HEK293T (cell line): ENCODE data around the gene CALR3.

Source experiments
- CTCF ChIA-PET: fragments of 350-600 bp; formaldehyde crosslinking; extraction: SDS; loops from one replicate; lab custom pipeline; 2021; ENCODE audit warnings: antibody characterized with exemption, inconsistent platforms; lab: Yijun Ruan, JAX
- POLR2A ChIA-PET: fragments of 350-600 bp; formaldehyde crosslinking; extraction: SDS; loops from one replicate; lab custom pipeline; 2020; ENCODE audit warnings: antibody characterized with exemption, inconsistent platforms; lab: Yijun Ruan, JAX
- DNase-seq: peaks from one replicate; pipeline ENCODE4 v3.0.0; 2012; ENCODE audit warnings: mixed read lengths; ENCODE audit errors: extremely low spot score
- ARNT ChIP-seq: fragments of 450-650 bp; IDR thresholded peaks from 2 replicates; pipeline ENCODE4 v1.6.1; 2017; ENCODE audit warnings: mild to moderate bottlenecking
- BHLHE40 ChIP-seq: fragments of 450-650 bp; IDR thresholded peaks from 2 replicates; pipeline ENCODE4 v1.6.1; 2016; ENCODE audit warnings: mild to moderate bottlenecking, moderate library complexity, borderline replicate concordance
- CTBP1 ChIP-seq: fragments of 450-650 bp; IDR thresholded peaks from 2 replicates; pipeline ENCODE4 v1.6.1; 2016; ENCODE audit warnings: borderline replicate concordance
- ELF4 ChIP-seq: fragments of 450-650 bp; IDR thresholded peaks from 2 replicates; pipeline ENCODE4 v1.6.1; 2017; ENCODE audit warnings: antibody characterized with exemption
- FOXA1 ChIP-seq: fragments of 450-650 bp; IDR thresholded peaks from 2 replicates; pipeline ENCODE4 v1.6.1; 2016; ENCODE audit warnings: mild to moderate bottlenecking
- FOXK2 ChIP-seq: fragments of 450-650 bp; IDR thresholded peaks from 2 replicates; pipeline ENCODE4 v1.6.1; 2016; ENCODE audit warnings: mild to moderate bottlenecking
- FOXM1 ChIP-seq: fragments of 450-650 bp; IDR thresholded peaks from 2 replicates; pipeline ENCODE4 v1.6.1; 2017; ENCODE audit warnings: mild to moderate bottlenecking, borderline replicate concordance
- HDGF ChIP-seq: fragments of 450-650 bp; IDR thresholded peaks from 2 replicates; pipeline ENCODE4 v1.6.1; 2017; ENCODE audit warnings: antibody characterized with exemption, borderline replicate concordance
- L3MBTL2 ChIP-seq: fragments of 450-650 bp; conservative IDR thresholded peaks from 2 replicates; pipeline ENCODE4 v1.6.1; 2016; ENCODE audit warnings: mild to moderate bottlenecking
- LEF1 ChIP-seq: fragments of 450-650 bp; IDR thresholded peaks from 2 replicates; pipeline ENCODE4 v1.6.1; 2017; ENCODE audit warnings: mild to moderate bottlenecking, borderline replicate concordance
- NFRKB ChIP-seq: fragments of 450-650 bp; IDR thresholded peaks from 2 replicates; pipeline ENCODE4 v1.6.1; 2016; ENCODE audit warnings: mild to moderate bottlenecking, moderate library complexity
- PKNOX1 ChIP-seq: fragments of 450-650 bp; IDR thresholded peaks from 2 replicates; pipeline ENCODE4 v1.6.1; 2016
- SP1 ChIP-seq: fragments of 450-650 bp; IDR thresholded peaks from 2 replicates; pipeline ENCODE4 v1.6.1; 2017
- SUZ12 ChIP-seq: fragments of 450-650 bp; IDR thresholded peaks from 2 replicates; pipeline ENCODE4 v1.6.1; 2016; ENCODE audit warnings: mild to moderate bottlenecking
- TARDBP ChIP-seq: fragments of 450-650 bp; IDR thresholded peaks from 2 replicates; pipeline ENCODE4 v1.6.1; 2016
- ZNF384 ChIP-seq: fragments of 450-650 bp; IDR thresholded peaks from 2 replicates; pipeline ENCODE4 v1.6.1; 2016

Gene CALR3

GRCh38 chr19:16465239-16465638, 30.7 kb downstream of the CALR3 start:
- CTCF ChIA-PET, result no interaction called here
- POLR2A ChIA-PET, result no interaction called here
- no peak for DNase-seq
- TF ChIP-seq LEF1 (no peak), ZNF384 (no peak), BHLHE40 (no peak), SUZ12 (no peak), ELF4 (no peak), PKNOX1 (no peak), L3MBTL2 (no peak), CTBP1 (no peak), ARNT (no peak), FOXK2 (no peak), NFRKB (no peak), SP1 (no peak), TARDBP (no peak), HDGF (no peak), FOXM1 (no peak), FOXA1 (no peak)

DNA sequence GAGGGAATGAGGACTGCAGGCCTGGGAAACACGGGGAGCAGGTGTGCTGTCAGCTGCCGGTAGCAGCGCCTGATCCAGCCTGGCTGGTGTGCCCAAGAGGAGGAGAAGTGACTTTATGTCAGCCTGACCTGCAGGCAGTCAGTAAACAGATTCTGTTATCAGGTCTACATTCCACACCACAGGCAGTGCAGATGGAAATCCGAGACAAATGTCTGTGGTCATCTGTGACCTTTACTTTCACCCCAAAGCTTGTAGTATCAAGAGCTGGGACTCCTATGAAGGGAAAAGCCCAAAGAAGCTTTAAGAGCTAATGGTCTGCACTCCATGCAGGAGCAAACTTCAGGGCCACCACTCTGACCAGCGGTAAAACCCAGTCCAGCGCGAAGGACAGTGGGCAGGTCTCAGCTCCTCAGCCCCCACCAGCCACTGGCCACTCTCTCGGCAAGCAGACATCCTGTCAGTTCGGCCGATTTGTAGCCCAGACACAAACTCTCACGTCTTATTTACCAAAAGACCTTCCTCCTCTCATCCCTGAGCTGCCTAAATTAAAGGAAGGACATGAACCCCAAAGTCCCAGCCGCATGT, 31.9 kb downstream of the CALR3 start:
- POLR2A ChIA-PET, result no interaction called here
- CTCF ChIA-PET, result interaction anchor here (0.7 kb wide), 1 partner anchor 16 kb away, joined by 3 read pairs; no protein-coding TSS in a partner anchor
- no peak for DNase-seq
- no peak for TF ChIP-seq PKNOX1
- no peak for TF ChIP-seq HDGF
- TF ChIP-seq ZNF384, result no peak
- no peak for TF ChIP-seq FOXA1
- TF ChIP-seq SP1, result no peak
- TF ChIP-seq SUZ12, result no peak
- no peak for TF ChIP-seq CTBP1
- no peak for TF ChIP-seq ELF4
- no peak for TF ChIP-seq ARNT
- no peak for TF ChIP-seq BHLHE40
- TF ChIP-seq FOXK2, result no peak
- no peak for TF ChIP-seq TARDBP
- no peak for TF ChIP-seq L3MBTL2
- TF ChIP-seq NFRKB, result no peak
- no peak for TF ChIP-seq FOXM1
- no peak for TF ChIP-seq LEF1

DNA sequence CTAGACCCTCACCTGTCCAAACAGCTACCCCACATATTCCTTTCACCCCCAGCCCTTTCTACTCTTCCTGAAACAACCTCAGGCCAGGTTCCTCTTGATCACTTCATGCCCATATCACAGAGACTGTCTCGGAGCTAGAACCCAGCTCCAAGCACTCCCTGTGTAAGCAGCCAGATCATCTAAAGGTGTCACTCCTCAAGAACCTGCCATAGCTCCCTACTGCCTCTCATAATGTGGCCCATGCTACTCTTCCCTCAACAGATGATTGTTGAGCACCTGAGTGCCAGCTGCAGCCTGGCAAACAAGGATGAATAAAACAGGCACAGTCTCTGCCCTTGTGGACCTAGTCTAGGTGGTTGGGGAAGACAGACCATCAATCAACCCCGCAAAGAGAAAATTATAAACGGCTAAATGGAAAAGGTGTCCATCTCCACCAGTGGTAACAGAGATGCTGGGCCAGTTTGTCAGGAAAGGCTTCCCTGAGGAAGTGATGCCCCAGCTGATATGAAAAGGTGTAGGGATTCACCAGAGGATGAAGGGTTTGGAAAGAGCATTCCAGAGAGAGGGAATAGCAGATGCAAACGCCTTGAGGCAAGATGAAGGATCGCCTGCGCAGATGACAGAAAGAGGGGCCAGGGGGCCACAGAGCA, 32.5 kb downstream of the CALR3 start:
- CTCF ChIA-PET, result interaction anchor here (0.7 kb wide), 1 partner anchor 15 kb away, joined by 3 read pairs; no protein-coding TSS in a partner anchor
- TF ChIP-seq FOXM1 (no peak), ELF4 (no peak), SP1 (no peak), ZNF384 (no peak), HDGF (no peak), FOXA1 (no peak), LEF1 (no peak), BHLHE40 (no peak), TARDBP (no peak), PKNOX1 (no peak), L3MBTL2 (no peak), FOXK2 (no peak), SUZ12 (no peak), CTBP1 (no peak), ARNT (no peak)
- POLR2A ChIA-PET, result interaction anchor here (0.9 kb wide), 1 partner anchor 21 kb away, joined by 4 read pairs; no protein-coding TSS in a partner anchor
- no peak for DNase-seq

DNA sequence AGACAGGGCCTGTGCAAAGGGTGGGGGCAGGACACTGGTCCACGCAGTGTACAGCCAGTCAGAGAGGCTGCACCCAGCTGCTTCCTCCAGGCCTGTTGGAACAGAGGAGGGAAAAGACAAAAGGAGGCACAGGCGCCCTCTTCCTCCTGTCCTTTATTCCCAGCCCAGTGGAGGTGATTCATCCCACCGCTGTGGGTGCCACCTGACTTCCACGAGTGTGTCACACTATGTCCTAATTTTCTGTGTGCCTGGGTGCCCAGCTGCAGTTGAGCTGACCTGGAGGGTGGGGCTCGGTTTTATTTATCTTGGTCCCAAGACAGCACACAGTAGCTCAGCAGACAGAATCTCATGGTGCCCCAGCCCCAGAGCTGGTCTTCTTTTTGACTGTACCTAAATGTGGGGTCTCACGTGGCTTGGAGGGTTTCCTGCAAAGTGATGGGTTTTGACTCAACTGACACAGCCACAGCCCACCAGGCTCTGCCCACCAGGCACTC, 33.2 kb downstream of the CALR3 start:
- CTCF ChIA-PET, result interaction anchor here (0.7 kb wide), 1 partner anchor 281 kb away, joined by 3 read pairs; no protein-coding TSS in a partner anchor
- POLR2A ChIA-PET, result interaction anchor here (0.9 to 1.4 kb wide), 2 partner anchors 8 to 21 kb away, joined by 4 read pairs; no protein-coding TSS in a partner anchor

GRCh38 chr19:16461630-16462051, 34.3 kb downstream of the CALR3 start:
- no peak for DNase-seq
- TF ChIP-seq NFRKB, result no peak
- TF ChIP-seq ELF4, result no peak
- TF ChIP-seq CTBP1, result no peak
- no peak for TF ChIP-seq FOXK2
- TF ChIP-seq SUZ12, result no peak
- TF ChIP-seq BHLHE40, result no peak
- no peak for TF ChIP-seq FOXA1
- no peak for TF ChIP-seq SP1
- TF ChIP-seq ARNT, result no peak
- TF ChIP-seq PKNOX1, result no peak
- TF ChIP-seq FOXM1, result no peak
- no peak for TF ChIP-seq HDGF
- no peak for TF ChIP-seq L3MBTL2
- no peak for TF ChIP-seq ZNF384
- no peak for TF ChIP-seq TARDBP
- POLR2A ChIA-PET, result interaction anchor here (1.0 to 1.4 kb wide), 2 partner anchors 9 to 35 kb away, joined by 3 to 4 read pairs; partner anchors contain the start of genes C19orf44 and CALR3
- CTCF ChIA-PET, result interaction anchor here (0.7 kb wide), 1 partner anchor 279 kb away, joined by 3 read pairs; no protein-coding TSS in a partner anchor

More for the DNA sequence above, 33.2 kb downstream of the CALR3 start:
- no peak for DNase-seq
- TF ChIP-seq LEF1, result no peak
- no peak for TF ChIP-seq ZNF384
- TF ChIP-seq PKNOX1, result no peak
- no peak for TF ChIP-seq SUZ12
